Astrocyte (in vitro differentiated cells and primary cell): ENCODE measurements around the gene DGCR2. TPM values are rescaled to one million over a fixed set of nuclear protein-coding genes. Genes with fewer than 3 reads are reported as not detected.

ENCODE experiments used
- DNase-seq: peaks from one replicate; pipeline ENCODE4 v3.0.0-alpha.2; 2010; ENCODE audit warnings: low read depth
- FAIRE-seq: peaks from 2 replicates; lab custom pipeline; 2011; peaks lifted over from hg19 to GRCh38; lab: Jason Lieb, UNC
- H2AFZ ChIP-seq: 2 replicates; pipeline ENCODE4 v1.6.0; 2012; ENCODE audit warnings: low read depth, low read length, inconsistent platforms
- H3K27ac ChIP-seq: 2 replicates; pipeline ENCODE4 v1.5.1; 2011; ENCODE audit warnings: low read depth, low read length, inconsistent platforms
- H3K27me3 ChIP-seq: 2 replicates; pipeline ENCODE4 v1.6.0; 2011; ENCODE audit warnings: low read length, inconsistent platforms; ENCODE audit not compliant: insufficient read depth
- H3K36me3 ChIP-seq: 2 replicates; pipeline ENCODE4 v1.5.1; 2011; ENCODE audit warnings: low read length, inconsistent platforms; ENCODE audit not compliant: insufficient read depth
- H3K4me1 ChIP-seq: 2 replicates; pipeline ENCODE4 v1.5.1; 2011; ENCODE audit warnings: low read length, inconsistent platforms; ENCODE audit not compliant: insufficient read depth
- H3K4me2 ChIP-seq: 2 replicates; pipeline ENCODE4 v1.6.0; 2012; ENCODE audit warnings: low read length, inconsistent platforms
- H3K4me3 ChIP-seq: 2 replicates; pipeline ENCODE4 v1.5.1; 2011; ENCODE audit warnings: low read depth, mild to moderate bottlenecking, low read length, inconsistent platforms; ENCODE audit not compliant: insufficient read depth
- H3K79me2 ChIP-seq: 2 replicates; pipeline ENCODE4 v1.6.0; 2012; ENCODE audit warnings: mild to moderate bottlenecking, low read length, inconsistent platforms; ENCODE audit not compliant: insufficient read depth
- H3K9ac ChIP-seq: 2 replicates; pipeline ENCODE4 v1.6.0; 2012; ENCODE audit warnings: mild to moderate bottlenecking, low read length, inconsistent platforms
- H3K9me3 ChIP-seq: 2 replicates; pipeline ENCODE4 v1.5.1; 2012; ENCODE audit warnings: low read depth, mild to moderate bottlenecking, low read length, inconsistent platforms; ENCODE audit not compliant: insufficient read depth
- H4K20me1 ChIP-seq: 2 replicates; pipeline ENCODE4 v1.6.0; 2012; ENCODE audit warnings: low read length, inconsistent platforms; ENCODE audit not compliant: insufficient read depth
- H3K27ac Mint-ChIP-seq: one replicate; pipeline ENCODE4 v1.8.0; 2021; ENCODE audit warnings: mild to moderate bottlenecking, mixed read lengths; ENCODE audit not compliant: unreplicated experiment
- H3K27me3 Mint-ChIP-seq: one replicate; pipeline ENCODE4 v1.8.0; 2021; ENCODE audit warnings: low read depth, mixed read lengths; ENCODE audit not compliant: unreplicated experiment
- H3K36me3 Mint-ChIP-seq: one replicate; pipeline ENCODE4 v1.8.0; 2021; ENCODE audit warnings: low read depth, mixed read lengths; ENCODE audit not compliant: unreplicated experiment
- H3K4me1 Mint-ChIP-seq: one replicate; pipeline ENCODE4 v1.8.0; 2021; ENCODE audit warnings: low read depth, mixed read lengths; ENCODE audit not compliant: unreplicated experiment
- H3K4me3 Mint-ChIP-seq: one replicate; pipeline ENCODE4 v1.8.0; 2021; ENCODE audit warnings: mild to moderate bottlenecking, moderate library complexity, mixed read lengths; ENCODE audit not compliant: unreplicated experiment
- H3K9me3 Mint-ChIP-seq: one replicate; pipeline ENCODE4 v1.8.0; 2021; ENCODE audit warnings: mild to moderate bottlenecking, mixed read lengths; ENCODE audit not compliant: unreplicated experiment
- EZH2 ChIP-seq: IDR thresholded peaks from 2 replicates; pipeline ENCODE4 v1.6.1; 2012; ENCODE audit warnings: mild to moderate bottlenecking, low read length, inconsistent platforms; ENCODE audit not compliant: insufficient read depth
- total RNA-seq: library from RNA; stranded (reverse); gene quantifications from 2 replicates; pipeline ENCODE4 v1.2.1, GENCODE V29; 2021
- TF ChIP-seq, protein P1 (sequence below): IDR thresholded peaks from 2 replicates; pipeline ENCODE4 v1.5.1; 2011; ENCODE audit warnings: low read depth, mild to moderate bottlenecking, inconsistent platforms, low read length, moderate library complexity; ENCODE audit not compliant: insufficient read depth

DGCR2 gene
- total RNA-seq, 1 donor from 2014 or later, result 49.4 TPM

DNA sequence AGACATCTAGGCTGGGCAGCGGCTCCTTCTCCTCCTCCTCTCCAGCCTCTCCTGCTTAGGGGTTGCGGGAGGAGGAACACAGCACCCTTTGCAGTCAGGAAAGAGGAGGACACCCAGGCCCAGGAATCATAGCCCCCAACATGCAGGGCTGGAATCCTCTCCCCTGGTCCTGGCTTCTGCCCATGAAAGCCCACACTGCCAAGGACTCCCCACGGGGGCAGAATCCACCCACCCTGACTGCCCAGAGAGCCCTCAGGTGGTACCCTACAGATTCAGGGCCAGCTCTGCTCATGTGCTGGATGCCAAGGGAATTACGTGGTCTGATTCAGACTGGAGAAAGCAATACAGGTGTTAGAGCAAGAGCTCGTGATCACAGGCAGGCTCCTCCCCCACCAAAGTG is 17.8 kb upstream of the DGCR2 start:
- no peaks in the 10 kb centered on the region for H3K27me3 ChIP-seq
- H3K9me3 Mint-ChIP-seq, result peaks cover 3% of the 10 kb centered on the region
- H3K79me2 ChIP-seq, result peaks cover 22% of the 10 kb centered on the region
- H3K4me3 Mint-ChIP-seq, result no peak overlapping the region
- H3K4me3 ChIP-seq, result no peak overlapping the region
- peaks cover 27% of the 10 kb centered on the region for H3K36me3 Mint-ChIP-seq
- H3K9me3 ChIP-seq, result no peaks in the 10 kb centered on the region
- TF ChIP-seq EZH2, result no peak
- TF ChIP-seq, protein P1, sequence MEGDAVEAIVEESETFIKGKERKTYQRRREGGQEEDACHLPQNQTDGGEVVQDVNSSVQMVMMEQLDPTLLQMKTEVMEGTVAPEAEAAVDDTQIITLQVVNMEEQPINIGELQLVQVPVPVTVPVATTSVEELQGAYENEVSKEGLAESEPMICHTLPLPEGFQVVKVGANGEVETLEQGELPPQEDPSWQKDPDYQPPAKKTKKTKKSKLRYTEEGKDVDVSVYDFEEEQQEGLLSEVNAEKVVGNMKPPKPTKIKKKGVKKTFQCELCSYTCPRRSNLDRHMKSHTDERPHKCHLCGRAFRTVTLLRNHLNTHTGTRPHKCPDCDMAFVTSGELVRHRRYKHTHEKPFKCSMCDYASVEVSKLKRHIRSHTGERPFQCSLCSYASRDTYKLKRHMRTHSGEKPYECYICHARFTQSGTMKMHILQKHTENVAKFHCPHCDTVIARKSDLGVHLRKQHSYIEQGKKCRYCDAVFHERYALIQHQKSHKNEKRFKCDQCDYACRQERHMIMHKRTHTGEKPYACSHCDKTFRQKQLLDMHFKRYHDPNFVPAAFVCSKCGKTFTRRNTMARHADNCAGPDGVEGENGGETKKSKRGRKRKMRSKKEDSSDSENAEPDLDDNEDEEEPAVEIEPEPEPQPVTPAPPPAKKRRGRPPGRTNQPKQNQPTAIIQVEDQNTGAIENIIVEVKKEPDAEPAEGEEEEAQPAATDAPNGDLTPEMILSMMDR, result no peak
- H3K9ac ChIP-seq, result no peak overlapping the region
- no peak overlapping the region for H3K4me2 ChIP-seq
- H3K27me3 Mint-ChIP-seq, result peaks cover 3% of the 10 kb centered on the region
- peaks cover 4% of the 10 kb centered on the region for H3K4me1 Mint-ChIP-seq
- H3K27ac Mint-ChIP-seq, result no peak overlapping the region
- no peaks in the 10 kb centered on the region for H3K4me1 ChIP-seq
- FAIRE-seq, result no peak
- peaks cover 32% of the 10 kb centered on the region for H3K36me3 ChIP-seq
- H4K20me1 ChIP-seq, result peaks cover 45% of the 10 kb centered on the region
- H2AFZ ChIP-seq, result no peak overlapping the region
- H3K27ac ChIP-seq, result no peak overlapping the region
- no peak for DNase-seq

DNA sequence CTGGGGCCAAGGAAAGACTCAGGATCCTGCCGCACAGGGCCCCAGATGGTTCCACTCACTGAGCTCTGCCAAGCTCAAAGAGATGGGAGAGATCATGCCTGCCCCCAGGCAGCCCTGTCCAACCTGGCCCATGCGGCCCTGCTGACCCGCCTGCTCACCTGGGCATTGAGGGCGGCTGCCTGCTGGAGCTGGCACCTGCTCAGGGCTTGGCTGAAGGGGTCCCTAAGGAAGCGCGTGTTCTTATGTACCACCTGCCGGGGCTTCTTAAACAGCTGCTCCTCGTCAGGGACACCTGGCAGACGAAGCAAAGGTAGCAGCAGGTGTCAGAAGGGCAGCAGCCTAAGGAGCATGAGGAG is 16.8 kb upstream of the DGCR2 start:
- Histone ChIP-seq H4K20me1 (peaks cover 42% of the 10 kb centered on the region), H3K36me3 (peaks cover 35% of the 10 kb centered on the region), H3K27me3 (no peaks in the 10 kb centered on the region), H3K4me2 (no peak overlapping the region), H3K27ac (no peak overlapping the region), H3K9ac (no peak overlapping the region), H3K4me3 (no peak overlapping the region), H3K9me3 (no peaks in the 10 kb centered on the region), H3K79me2 (peaks cover 18% of the 10 kb centered on the region), H3K4me1 (no peaks in the 10 kb centered on the region), H2AFZ (no peak overlapping the region)
- H3K4me3 Mint-ChIP-seq, result no peak overlapping the region
- TF ChIP-seq, protein P1, result no peak
- no peak for TF ChIP-seq EZH2
- peaks cover 27% of the 10 kb centered on the region for H3K36me3 Mint-ChIP-seq
- H3K27ac Mint-ChIP-seq, result no peak overlapping the region
- peaks cover 2% of the 10 kb centered on the region for H3K4me1 Mint-ChIP-seq
- H3K27me3 Mint-ChIP-seq, result no peaks in the 10 kb centered on the region
- no peaks in the 10 kb centered on the region for H3K9me3 Mint-ChIP-seq
- DNase-seq (no peak), FAIRE-seq (no peak)

DNA sequence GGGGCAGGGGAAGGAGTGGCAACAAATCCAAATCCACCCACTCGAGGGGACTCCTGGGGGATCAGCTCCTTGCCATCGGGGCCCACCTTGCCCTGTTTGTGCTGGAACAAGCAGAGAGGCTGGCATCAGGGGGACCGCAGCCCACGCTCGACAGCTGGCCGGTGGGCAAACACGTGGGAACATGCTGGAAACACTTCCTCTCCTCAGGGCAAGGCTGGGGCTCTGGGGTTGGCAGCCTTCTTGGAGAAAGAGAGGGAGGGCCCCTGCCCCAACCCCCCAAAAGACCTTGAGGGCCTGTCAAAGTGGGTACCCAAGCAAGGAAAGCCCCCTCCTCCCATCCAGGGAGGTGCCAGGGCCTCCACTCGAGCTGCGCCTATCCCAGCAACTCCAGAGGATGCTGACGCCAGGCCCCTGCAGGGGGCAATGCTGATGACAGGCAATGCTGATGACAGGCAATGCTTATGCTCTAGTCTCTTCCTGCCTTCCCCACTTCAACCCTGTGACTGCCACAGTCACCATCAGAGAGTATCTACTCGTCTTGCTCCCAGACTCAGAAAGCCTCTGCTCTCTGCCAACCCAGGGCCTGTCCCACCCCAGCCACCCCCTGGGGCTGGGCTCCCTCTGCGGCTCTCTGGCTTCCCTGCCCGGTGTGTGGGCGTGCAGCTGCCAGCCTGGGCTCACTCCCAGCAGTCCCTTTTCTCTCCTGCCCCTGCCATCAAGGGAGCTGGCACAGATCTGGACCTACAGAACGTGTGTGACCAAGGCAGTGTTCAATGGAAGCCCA is 16.2 kb upstream of the DGCR2 start:
- FAIRE-seq, result no peak

More for the DNA sequence above, 16.2 kb upstream of the DGCR2 start:
- Histone ChIP-seq H3K4me2 (no peak overlapping the region), H2AFZ (no peak overlapping the region), H3K36me3 (peaks cover 39% of the 10 kb centered on the region), H3K79me2 (peaks cover 12% of the 10 kb centered on the region), H3K27me3 (no peaks in the 10 kb centered on the region), H4K20me1 (peaks cover 41% of the 10 kb centered on the region), H3K9me3 (no peaks in the 10 kb centered on the region), H3K4me3 (no peak overlapping the region), H3K9ac (no peak overlapping the region), H3K4me1 (no peaks in the 10 kb centered on the region), H3K27ac (no peak overlapping the region)
- Mint-ChIP-seq H3K4me3 (no peak overlapping the region), H3K36me3 (peaks cover 27% of the 10 kb centered on the region), H3K27me3 (no peaks in the 10 kb centered on the region), H3K27ac (no peak overlapping the region), H3K9me3 (no peaks in the 10 kb centered on the region), H3K4me1 (no peaks in the 10 kb centered on the region)
- DNase-seq, result no peak
- TF ChIP-seq, protein P1, result no peak
- TF ChIP-seq EZH2, result no peak
